Spleen (tissue), 7 donors: ENCODE data around the gene MFSD2A.

Experiments used
- CTCF ChIP-seq, 11 experiments: fragments of 200-600 bp in 7 of 11; fragments of 450-650 bp in 4 of 11; sonication (generic) in 4 of 11; IDR thresholded peaks in 8 of 11; conservative IDR thresholded peaks in 3 of 11; 1 replicate in 7 of 11; 2 replicates in 4 of 11; pipeline versions ENCODE4 v1.4.0 to v1.8.0; 2016 to 2021; ENCODE audit warnings: antibody characterized with exemption in 11 of 11, inconsistent platforms in 4 of 11, mild to moderate bottlenecking in 1 of 11
- POLR2A ChIP-seq, 3 donors: fragments of 450-650 bp; IDR thresholded peaks; one replicate each; pipeline ENCODE4 v1.5.1; 2017; ENCODE audit warnings: antibody characterized with exemption in 3 of 3, mild to moderate bottlenecking in 1 of 3
- donor health status: DM: no; HTN: no; CAD: no; lungs with moderate emphysema.
- donor health status: DM: no; HTN: no; CAD: no.
- donor health status: DM: no; HTN: no; CAD: no.

- TF ChIP-seq CTCF (IDR thresholded peaks at IDR 0.05 in 8 of 11, conservative IDR thresholded peaks at IDR 0.05 in 3 of 11) (no peak), POLR2A (IDR thresholded peaks at IDR 0.05) (no peak)
Measured at GRCh38 chr1:40003156-40004093, 48.5 kb downstream of the MFSD2A start.
